22Rv1 (cell line): ENCODE measurements around the gene LRBA.

Experiments
- CTCF ChIP-seq: fragments of 450-650 bp; IDR thresholded peaks from 2 replicates; pipeline ENCODE4 v1.5.1; 2017; ENCODE audit warnings: mild to moderate bottlenecking
- ZFX ChIP-seq: fragments of 450-650 bp; IDR thresholded peaks from 2 replicates; pipeline ENCODE4 v1.6.1; 2017; ENCODE audit warnings: antibody characterized with exemption, borderline replicate concordance

DNA sequence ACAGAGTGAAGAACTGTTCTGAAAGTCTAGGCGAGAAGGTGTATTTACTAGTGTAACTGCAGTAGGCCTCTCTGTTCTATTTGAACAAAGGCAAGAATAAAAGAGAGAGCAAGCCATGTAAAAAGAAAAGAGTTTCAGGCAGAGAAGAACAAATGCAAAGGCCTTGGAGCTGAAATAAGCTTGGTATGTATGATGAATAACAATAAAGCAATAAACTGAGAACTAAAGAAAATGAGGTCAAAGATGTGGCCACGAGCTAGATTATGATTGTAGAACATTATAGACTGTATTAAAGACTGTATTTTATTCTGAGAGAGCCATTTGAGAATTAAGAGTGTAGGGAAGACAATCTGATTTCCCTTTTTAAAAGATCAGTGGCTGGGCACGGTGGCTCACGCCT lies 160.5 kb downstream of the LRBA start:
- TF ChIP-seq CTCF (no peak), ZFX (no peak)
